HCT116 (cell line): ENCODE data around the gene PNRC2. TPM values are rescaled to one million over a fixed set of nuclear protein-coding genes. Genes with fewer than 3 reads are reported as not detected.

Source experiments
- ATAC-seq: fragments of 200-7000 bp; cut with Tn5 transposase; 2 replicates; pipeline ENCODE4 v1.9.1; 2020; ENCODE audit warnings: mild to moderate bottlenecking, moderate library complexity
- BruUV-seq: library from RNA; stranded (reverse); fragments of 400-500 nt; replicated peaks from 2 replicates; lab custom pipeline; 2021; lab: Mats Ljungman, UMichigan
- CTCF ChIA-PET: fragments of 300-600 bp; sonication (Branson Sonifier 250); formaldehyde crosslinking; loops from one replicate; lab custom pipeline; 2021; ENCODE audit warnings: antibody characterized with exemption; lab: Charles Lee
- POLR2A ChIA-PET: fragments of 300-600, 350-600 bp; sonication (Branson Sonifier 250); formaldehyde crosslinking; loops from one replicate; lab custom pipeline; 2021; ENCODE audit warnings: antibody characterized with exemption; lab: Charles Lee
- RAD21 ChIA-PET, 2 experiments: fragments of 300-600 bp; sonication (Branson Sonifier 250); formaldehyde crosslinking; loops; one replicate each; lab custom pipeline; 2023; ENCODE audit warnings: low total read pairs in 2 of 2; ENCODE audit not compliant: uncharacterized antibody in 2 of 2, unreplicated experiment in 2 of 2, low non-redundant PET in 1 of 2; lab: Charles Lee
- DNase-seq: peaks from one replicate; pipeline ENCODE4 v3.0.0-alpha.2; 2010; ENCODE audit warnings: low read depth, low spot score
- H2AFZ ChIP-seq: fragments of 200-600 bp; shearing (Covaris generic), sonication (generic); 2 replicates; pipeline ENCODE4 v1.6.1; 2017; ENCODE audit warnings: low read depth, mixed run types, mixed read lengths, antibody characterized with exemption, low read length; ENCODE audit not compliant: poor library complexity, severe bottlenecking
- H3K27ac ChIP-seq: 2 replicates; pipeline ENCODE4 v1.5.1; 2012; ENCODE audit warnings: low read depth, low read length
- H3K27me3 ChIP-seq: fragments of 200-600 bp; sonication (generic); 2 replicates; pipeline ENCODE4 v1.6.1; 2016; ENCODE audit warnings: mixed run types, low read length, mixed read lengths; ENCODE audit not compliant: insufficient read depth
- H3K36me3 ChIP-seq, 2 experiments: fragments of 200-500 bp in 1 of 2; fragments of 200-600 bp in 1 of 2; sonication (Bioruptor generic) in 1 of 2; sonication (generic) in 1 of 2; 2 replicates each; pipeline versions ENCODE4 v1.5.1 to v1.6.1; 2014 to 2016; ENCODE audit warnings: low read length in 2 of 2, inconsistent platforms in 1 of 2, mixed read lengths in 1 of 2, mixed run types in 1 of 2; ENCODE audit not compliant: insufficient read depth in 2 of 2, control insufficient read depth in 1 of 2
- H3K4me1 ChIP-seq, 2 experiments: fragments of 200-600 bp in 1 of 2; sonication (generic) in 1 of 2; 2 replicates each; pipeline versions ENCODE4 v1.5.1 to v1.6.1; 2012 to 2017; ENCODE audit warnings: low read length in 2 of 2, inconsistent platforms in 1 of 2, mild to moderate bottlenecking in 1 of 2, mixed read lengths in 1 of 2, mixed run types in 1 of 2, moderate library complexity in 1 of 2; ENCODE audit not compliant: insufficient read depth in 2 of 2, control insufficient read depth in 1 of 2
- H3K4me2 ChIP-seq: fragments of 200-600 bp; sonication (generic); 2 replicates; pipeline ENCODE4 v1.6.1; 2017; ENCODE audit warnings: mixed run types, low read length, mixed read lengths
- H3K4me3 ChIP-seq, 2 experiments: fragments of 200-600 bp in 1 of 2; sonication (generic) in 1 of 2; replicated peaks in 1 of 2; 2 replicates each; pipeline ENCODE4 v1.5.1; 2011 to 2016; ENCODE audit warnings: low read length in 2 of 2, control low read depth in 1 of 2, low read depth in 1 of 2, mild to moderate bottlenecking in 1 of 2, mixed read lengths in 1 of 2, mixed run types in 1 of 2
- H3K79me2 ChIP-seq: fragments of 200-600 bp; sonication (generic); 2 replicates; pipeline ENCODE4 v1.6.1; 2017; ENCODE audit warnings: mild to moderate bottlenecking, mixed run types, low read length, moderate library complexity, mixed read lengths; ENCODE audit not compliant: insufficient read depth
- H3K9ac ChIP-seq: fragments of 200-600 bp; sonication (generic); 2 replicates; pipeline ENCODE4 v1.6.1; 2016; ENCODE audit warnings: low read length, mixed read lengths
- H3K9me2 ChIP-seq: fragments of 200-600 bp; sonication (generic), shearing (Covaris generic); 2 replicates; pipeline ENCODE4 v1.6.1; 2017; ENCODE audit warnings: mixed run types, mild to moderate bottlenecking, moderate library complexity; ENCODE audit not compliant: insufficient read depth
- H3K9me3 ChIP-seq, 2 experiments: fragments of 200-500 bp in 1 of 2; fragments of 200-600 bp in 1 of 2; sonication (Bioruptor generic) in 1 of 2; sonication (generic) in 1 of 2; 2 replicates each; pipeline ENCODE4 v1.6.1; 2014 to 2017; ENCODE audit warnings: low read length in 2 of 2, mixed read lengths in 2 of 2, inconsistent platforms in 1 of 2, low read depth in 1 of 2, mild to moderate bottlenecking in 1 of 2, mixed run types in 1 of 2, moderate library complexity in 1 of 2; ENCODE audit not compliant: control insufficient read depth in 1 of 2, insufficient read depth in 1 of 2
- H4K20me1 ChIP-seq: fragments of 200-600 bp; sonication (generic), shearing (Covaris generic); 2 replicates; pipeline ENCODE4 v1.6.1; 2017; ENCODE audit warnings: mixed run types, mild to moderate bottlenecking, moderate library complexity; ENCODE audit not compliant: insufficient read depth
- EGR1 ChIP-seq: IDR thresholded peaks from 2 replicates; pipeline ENCODE4 v1.6.1; 2012; ENCODE audit warnings: low read depth
- EZH2 ChIP-seq: fragments of 200-600 bp; sonication (generic); IDR thresholded peaks from 2 replicates; pipeline ENCODE4 v1.6.1; 2017; ENCODE audit warnings: antibody characterized with exemption, mixed run types
- POLR2AphosphoS5 ChIP-seq: IDR thresholded peaks from 2 replicates; pipeline ENCODE4 v1.6.1; 2011; ENCODE audit warnings: mild to moderate bottlenecking, low read depth, low read length, moderate library complexity
- RAD21 ChIP-seq: IDR thresholded peaks from 2 replicates; pipeline ENCODE4 v1.6.1; 2012; ENCODE audit warnings: low read depth, mild to moderate bottlenecking
- SIN3A ChIP-seq: IDR thresholded peaks from 2 replicates; pipeline ENCODE4 v1.6.1; 2012; ENCODE audit warnings: low read depth
- SP1 ChIP-seq: IDR thresholded peaks from 2 replicates; pipeline ENCODE4 v1.6.1; 2012; ENCODE audit warnings: low read depth
- TCF7L2 ChIP-seq: IDR thresholded peaks from 2 replicates; pipeline ENCODE4 v1.7.0; 2011; ENCODE audit warnings: borderline replicate concordance, inconsistent platforms; ENCODE audit not compliant: insufficient read depth, insufficient read length; ENCODE audit errors: extremely low read depth
- YY1 ChIP-seq: IDR thresholded peaks from 2 replicates; pipeline ENCODE4 v1.6.1; 2011; ENCODE audit warnings: low read length, low read depth, moderate library complexity, mild to moderate bottlenecking; ENCODE audit not compliant: insufficient replicate concordance; ENCODE audit errors: extremely low read depth
- ZFX ChIP-seq: fragments of 450-650 bp; IDR thresholded peaks from 2 replicates; pipeline ENCODE4 v1.6.1; 2017
- ZNF274 ChIP-seq: fragments of 200-500 bp; sonication (Bioruptor generic); IDR thresholded peaks from 2 replicates; pipeline ENCODE4 v1.6.1; 2014; ENCODE audit warnings: mild to moderate bottlenecking, low read depth, low read length, inconsistent platforms
- intact Hi-C: fragments of 100-400 bp; cut with micrococcal nuclease; formaldehyde crosslinking; loops from 2 replicates; pipeline ENCODE4 v1.10.0; 2022
- total RNA-seq: library from RNA; stranded (reverse); gene quantifications from one replicate; pipeline ENCODE4 v1.2.1, GENCODE V29; 2021; ENCODE audit not compliant: unreplicated experiment
- TF ChIP-seq, protein P1 (sequence below), 3 experiments: fragments of 200-600 bp in 1 of 3; sonication (generic) in 1 of 3; IDR thresholded peaks in 2 of 3; conservative IDR thresholded peaks in 1 of 3; 2 replicates each; pipeline ENCODE4 v1.5.1; 2012 to 2017; ENCODE audit warnings: low read depth in 2 of 3, low read length in 2 of 3, antibody characterized with exemption in 1 of 3, borderline replicate concordance in 1 of 3, control low read depth in 1 of 3, mild to moderate bottlenecking in 1 of 3, mixed read lengths in 1 of 3, mixed run types in 1 of 3, moderate library complexity in 1 of 3; ENCODE audit not compliant: insufficient read depth in 1 of 3
- TF ChIP-seq, protein P2 (sequence below): IDR thresholded peaks from 2 replicates; pipeline ENCODE4 v1.6.1; 2012; ENCODE audit warnings: low read depth

The PNRC2 gene
- total RNA-seq, 1 experiment from 2014 or later, result 92.1 TPM

DNA sequence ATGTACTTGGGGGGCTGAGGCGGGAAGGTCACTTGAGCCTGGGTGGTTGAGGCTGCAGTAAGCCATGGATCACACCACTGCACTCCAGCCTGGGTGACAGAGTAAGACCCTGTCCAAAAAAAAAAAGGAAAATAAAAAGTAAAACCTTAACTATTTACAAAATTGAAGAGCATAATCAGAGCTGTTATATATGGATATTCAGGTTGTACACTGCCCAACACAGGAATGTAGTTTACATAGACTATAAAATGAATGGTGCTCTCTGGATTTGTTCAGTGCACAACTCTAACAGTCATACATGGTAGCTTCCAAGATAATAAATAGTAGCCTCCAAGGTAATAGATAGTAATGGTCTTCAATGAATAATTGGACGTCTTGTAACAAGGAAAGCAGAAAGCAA lies 43.1 kb downstream of the PNRC2 start:
- Histone ChIP-seq H3K4me2 (no peak overlapping the region), H3K4me3 (no peak overlapping the region), H3K9ac (no peak overlapping the region), H3K9me2 (no peaks in the 10 kb centered on the region), H3K4me1 (peaks cover 3 to 9% of the 10 kb centered on the region in 2 experiments; a peak in 2 of 4 replicates), H3K27me3 (no peaks in the 10 kb centered on the region), H4K20me1 (no peaks in the 10 kb centered on the region), H3K27ac (no peak overlapping the region), H3K9me3 (no peaks in the 10 kb centered on the region), H3K79me2 (no peaks in the 10 kb centered on the region)
- RAD21 ChIA-PET, result no interaction called here
- intact Hi-C loops, result no loop called here
- TF ChIP-seq TCF7L2, result no peak
- TF ChIP-seq ZFX, result no peak
- TF ChIP-seq SP1, result no peak
- TF ChIP-seq POLR2AphosphoS5, result no peak
- TF ChIP-seq ZNF274, result no peak
- TF ChIP-seq RAD21, result no peak
- TF ChIP-seq, protein P1, sequence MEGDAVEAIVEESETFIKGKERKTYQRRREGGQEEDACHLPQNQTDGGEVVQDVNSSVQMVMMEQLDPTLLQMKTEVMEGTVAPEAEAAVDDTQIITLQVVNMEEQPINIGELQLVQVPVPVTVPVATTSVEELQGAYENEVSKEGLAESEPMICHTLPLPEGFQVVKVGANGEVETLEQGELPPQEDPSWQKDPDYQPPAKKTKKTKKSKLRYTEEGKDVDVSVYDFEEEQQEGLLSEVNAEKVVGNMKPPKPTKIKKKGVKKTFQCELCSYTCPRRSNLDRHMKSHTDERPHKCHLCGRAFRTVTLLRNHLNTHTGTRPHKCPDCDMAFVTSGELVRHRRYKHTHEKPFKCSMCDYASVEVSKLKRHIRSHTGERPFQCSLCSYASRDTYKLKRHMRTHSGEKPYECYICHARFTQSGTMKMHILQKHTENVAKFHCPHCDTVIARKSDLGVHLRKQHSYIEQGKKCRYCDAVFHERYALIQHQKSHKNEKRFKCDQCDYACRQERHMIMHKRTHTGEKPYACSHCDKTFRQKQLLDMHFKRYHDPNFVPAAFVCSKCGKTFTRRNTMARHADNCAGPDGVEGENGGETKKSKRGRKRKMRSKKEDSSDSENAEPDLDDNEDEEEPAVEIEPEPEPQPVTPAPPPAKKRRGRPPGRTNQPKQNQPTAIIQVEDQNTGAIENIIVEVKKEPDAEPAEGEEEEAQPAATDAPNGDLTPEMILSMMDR (IDR thresholded peaks at IDR 0.05 in 2 of 3, conservative IDR thresholded peaks at IDR 0.05 in 1 of 3; ENCODE audit: borderline replicate concordance in 1 of 3, insufficient read depth in 1 of 3, low read depth in 2 of 3, low read length in 2 of 3), result no peak
- TF ChIP-seq EGR1, result no peak
- no peak for TF ChIP-seq EZH2
- no peak for TF ChIP-seq SIN3A
- no peak for TF ChIP-seq YY1
- TF ChIP-seq, protein P2, sequence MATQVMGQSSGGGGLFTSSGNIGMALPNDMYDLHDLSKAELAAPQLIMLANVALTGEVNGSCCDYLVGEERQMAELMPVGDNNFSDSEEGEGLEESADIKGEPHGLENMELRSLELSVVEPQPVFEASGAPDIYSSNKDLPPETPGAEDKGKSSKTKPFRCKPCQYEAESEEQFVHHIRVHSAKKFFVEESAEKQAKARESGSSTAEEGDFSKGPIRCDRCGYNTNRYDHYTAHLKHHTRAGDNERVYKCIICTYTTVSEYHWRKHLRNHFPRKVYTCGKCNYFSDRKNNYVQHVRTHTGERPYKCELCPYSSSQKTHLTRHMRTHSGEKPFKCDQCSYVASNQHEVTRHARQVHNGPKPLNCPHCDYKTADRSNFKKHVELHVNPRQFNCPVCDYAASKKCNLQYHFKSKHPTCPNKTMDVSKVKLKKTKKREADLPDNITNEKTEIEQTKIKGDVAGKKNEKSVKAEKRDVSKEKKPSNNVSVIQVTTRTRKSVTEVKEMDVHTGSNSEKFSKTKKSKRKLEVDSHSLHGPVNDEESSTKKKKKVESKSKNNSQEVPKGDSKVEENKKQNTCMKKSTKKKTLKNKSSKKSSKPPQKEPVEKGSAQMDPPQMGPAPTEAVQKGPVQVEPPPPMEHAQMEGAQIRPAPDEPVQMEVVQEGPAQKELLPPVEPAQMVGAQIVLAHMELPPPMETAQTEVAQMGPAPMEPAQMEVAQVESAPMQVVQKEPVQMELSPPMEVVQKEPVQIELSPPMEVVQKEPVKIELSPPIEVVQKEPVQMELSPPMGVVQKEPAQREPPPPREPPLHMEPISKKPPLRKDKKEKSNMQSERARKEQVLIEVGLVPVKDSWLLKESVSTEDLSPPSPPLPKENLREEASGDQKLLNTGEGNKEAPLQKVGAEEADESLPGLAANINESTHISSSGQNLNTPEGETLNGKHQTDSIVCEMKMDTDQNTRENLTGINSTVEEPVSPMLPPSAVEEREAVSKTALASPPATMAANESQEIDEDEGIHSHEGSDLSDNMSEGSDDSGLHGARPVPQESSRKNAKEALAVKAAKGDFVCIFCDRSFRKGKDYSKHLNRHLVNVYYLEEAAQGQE, result no peak
- TF ChIP-seq, all 23 proteins: peak for 0
- no peak for ATAC-seq
- BruUV-seq, result no TSS peak
- H2AFZ ChIP-seq, result no peak overlapping the region
- DNase-seq, result no peak
- ChIA-PET CTCF (interaction anchor here (1.8 kb wide), 1 partner anchor 25 kb away, joined by 5 read pairs; no protein-coding TSS in a partner anchor), POLR2A (interaction anchor here (1.2 to 1.8 kb wide), 2 partner anchors 16 to 44 kb away, joined by 3 to 6 read pairs; no protein-coding TSS in a partner anchor)
- no peaks in the 10 kb centered on the region for H3K36me3 ChIP-seq
